Measurements from ENCODE around the gene FRMPD1.

GRCh38 chr9:37608250-37608649 is 42.5 kb upstream of the FRMPD1 start:
- TF ChIP-seq CTCF (IDR thresholded peaks at IDR 0.05; ENCODE audit: low read length) (no peak), EZH2phosphoT487 (IDR thresholded peaks at IDR 0.05; ENCODE audit: low read length) (no peak), EZH2 (optimal IDR thresholded peaks at IDR 0.05; ENCODE audit: low read depth, low read length) (no peak)
